Measurements from ENCODE around the gene TMEM167B.

GRCh38 chr1:109056064-109056463 lies 34.5 kb upstream of the TMEM167B start:
- TF ChIP-seq EZH2phosphoT487 (IDR thresholded peaks at IDR 0.05; ENCODE audit: insufficient read depth, low read depth) (no peak), EZH2 (IDR thresholded peaks at IDR 0.05; ENCODE audit: insufficient read depth, poor library complexity, severe bottlenecking) (no peak)

Data from GM23248 (cell line).